Breast epithelium (tissue), 4 donors: Measurements from ENCODE around the gene VWA2. TPM values are rescaled to one million over a fixed set of nuclear protein-coding genes. Genes with fewer than 3 reads are reported as not detected.

Experiments used
- DNase-seq, 2 donors: peaks; one replicate each; pipeline ENCODE4 v3.0.0-alpha.2; 2019; ENCODE audit warnings: low spot score in 2 of 2
- H3K27ac ChIP-seq, 2 donors: fragments of 200-600 bp; sonication (generic) in 1 of 2; one replicate each; pipeline ENCODE4 v1.5.1; 2016 to 2019; ENCODE audit warnings: mild to moderate bottlenecking in 1 of 2
- H3K27me3 ChIP-seq, 2 donors: fragments of 200-600 bp; sonication (generic) in 1 of 2; one replicate each; pipeline versions ENCODE4 v1.5.1 to v1.6.0; 2017 to 2019; ENCODE audit warnings: control low read depth in 1 of 2, mild to moderate bottlenecking in 1 of 2
- H3K36me3 ChIP-seq: fragments of 200-600 bp; one replicate; pipeline ENCODE4 v1.5.1; 2019
- H3K4me1 ChIP-seq, 2 donors: fragments of 200-600 bp; sonication (generic); one replicate each; pipeline ENCODE4 v1.5.1; 2016 to 2019; ENCODE audit warnings: control low read depth in 1 of 2
- H3K4me3 ChIP-seq, 3 donors: fragments of 200-600 bp; sonication (generic); 1 replicate in 2 of 3; 2 replicates in 1 of 3; pipeline ENCODE4 v1.5.1; 2016 to 2019; ENCODE audit warnings: mild to moderate bottlenecking in 3 of 3, moderate library complexity in 2 of 3
- H3K9me3 ChIP-seq, 2 donors: fragments of 200-600 bp; sonication (generic) in 1 of 2; one replicate each; pipeline ENCODE4 v1.5.1; 2016 to 2019; ENCODE audit warnings: control low read depth in 1 of 2
- CTCF ChIP-seq, 3 donors: fragments of 450-650 bp; IDR thresholded peaks; one replicate each; pipeline ENCODE4 v1.5.1; 2016 to 2017; ENCODE audit warnings: antibody characterized with exemption in 3 of 3, mild to moderate bottlenecking in 3 of 3, moderate library complexity in 3 of 3
- POLR2A ChIP-seq: fragments of 450-650 bp; IDR thresholded peaks from one replicate; pipeline ENCODE4 v1.6.1; 2016; ENCODE audit warnings: antibody characterized with exemption, mild to moderate bottlenecking, moderate library complexity
- POLR2AphosphoS5 ChIP-seq, 3 donors: sonication (generic); formaldehyde crosslinking; IDR thresholded peaks; one replicate each; pipeline ENCODE4 v1.6.1; 2017; ENCODE audit warnings: antibody characterized with exemption in 3 of 3
- intact Hi-C: fragments of 100-400 bp; cut with DNase I; formaldehyde crosslinking; loops from one replicate; pipeline ENCODE4 v1.15.1; 2023; ENCODE audit warnings: low total_unique reads
- total RNA-seq, 3 donors: library from RNA; depleted of rRNA; stranded (reverse); fragments of >200 nt; gene quantifications; one replicate each; pipeline ENCODE4 v1.1.0, GENCODE V29; 2016

Gene VWA2
- total RNA-seq, 3 donors from 2014 or later: 0.48 to 18.7 (median 8.0) TPM

GRCh38 chr10:114297136-114297705 lies 58.2 kb downstream of the VWA2 start:
- Histone ChIP-seq H3K36me3 (peaks cover 30% of the 10 kb centered on the region), H3K27me3 (no peaks in the 10 kb centered on the region), H3K4me1 (no peaks in the 10 kb centered on the region), H3K27ac (no peak overlapping the region), H3K4me3 (no peak overlapping the region), H3K9me3 (peaks cover 16 to 17% of the 10 kb centered on the region in 2 donors)
- DNase-seq: no peak
- TF ChIP-seq CTCF (IDR thresholded peaks at IDR 0.05): no peak
- no peak for TF ChIP-seq POLR2AphosphoS5 (IDR thresholded peaks at IDR 0.05)
- no peak for TF ChIP-seq POLR2A
- intact Hi-C loops: no loop called here

- no peaks in the 10 kb centered on the region for H3K27me3 ChIP-seq
- peaks cover 28% of the 10 kb centered on the region for H3K36me3 ChIP-seq
- no peak for TF ChIP-seq CTCF (IDR thresholded peaks at IDR 0.05)
- no peak for TF ChIP-seq POLR2A
- TF ChIP-seq POLR2AphosphoS5 (IDR thresholded peaks at IDR 0.05): no peak
- intact Hi-C loops: no loop called here
- H3K9me3 ChIP-seq: peaks cover 16% of the 10 kb centered on the region in 2 donors
- no peak for DNase-seq
- H3K4me3 ChIP-seq: no peak overlapping the region
- H3K27ac ChIP-seq: no peak overlapping the region
- H3K4me1 ChIP-seq: no peaks in the 10 kb centered on the region
These were observed 61.1 kb downstream of the VWA2 start for GRCh38 chr10:114300036-114300645.

- DNase-seq: no peak
- no peak overlapping the region for H3K4me3 ChIP-seq
- peaks cover 17% of the 10 kb centered on the region for H3K36me3 ChIP-seq
- no peaks in the 10 kb centered on the region for H3K27me3 ChIP-seq
- intact Hi-C loops: no loop called here
- TF ChIP-seq POLR2AphosphoS5 (IDR thresholded peaks at IDR 0.05) (no peak), POLR2A (no peak), CTCF (IDR thresholded peaks at IDR 0.05) (no peak)
- peak overlapping the region; percentile 59 to 60 for H3K27ac ChIP-seq
- peaks cover 6 to 7% of the 10 kb centered on the region in 2 donors for H3K9me3 ChIP-seq
- no peaks in the 10 kb centered on the region for H3K4me1 ChIP-seq
These were observed 62.1 kb downstream of the VWA2 start for GRCh38 chr10:114301177-114301576.

GRCh38 chr10:114301951-114302710 lies 63.1 kb downstream of the VWA2 start:
- no peaks in the 10 kb centered on the region for H3K27me3 ChIP-seq
- no peak for DNase-seq
- H3K27ac ChIP-seq: peak overlapping the region; percentile 59 to 60
- no peaks in the 10 kb centered on the region for H3K4me1 ChIP-seq
- H3K4me3 ChIP-seq: no peak overlapping the region
- H3K36me3 ChIP-seq: peaks cover 8% of the 10 kb centered on the region
- TF ChIP-seq CTCF (IDR thresholded peaks at IDR 0.05) (peak in 1 of 3 donors; percentile 11), POLR2A (no peak), POLR2AphosphoS5 (IDR thresholded peaks at IDR 0.05) (no peak)
- intact Hi-C loops: no loop called here
- H3K9me3 ChIP-seq: no peaks in the 10 kb centered on the region

- Histone ChIP-seq H3K27ac (no peak overlapping the region), H3K4me1 (no peaks in the 10 kb centered on the region), H3K36me3 (no peaks in the 10 kb centered on the region), H3K27me3 (no peaks in the 10 kb centered on the region), H3K9me3 (no peaks in the 10 kb centered on the region), H3K4me3 (no peak overlapping the region)
- no peak for TF ChIP-seq CTCF (IDR thresholded peaks at IDR 0.05)
- no peak for TF ChIP-seq POLR2AphosphoS5 (IDR thresholded peaks at IDR 0.05)
- TF ChIP-seq POLR2A: no peak
- DNase-seq: no peak
- intact Hi-C loops: no loop called here
These were observed 64.5 kb downstream of the VWA2 start for GRCh38 chr10:114303556-114303955.
